Measurements from ENCODE around the gene SH3RF2.

SH3RF2 gene

GRCh38 chr5:146088098-146088497 is 151.7 kb downstream of the SH3RF2 start:
- Histone ChIP-seq H3K9me2 (replicated peaks; ENCODE audit: insufficient read depth, low read length) (no peaks in the 10 kb centered on the region), H3K79me2 (ENCODE audit: low read length) (no peaks in the 10 kb centered on the region), H3K36me3 (replicated peaks; ENCODE audit: insufficient read depth, low read length) (no peaks in the 10 kb centered on the region), H3K4me3 (ENCODE audit: low read length) (no peak overlapping the region), H3K27me3 (replicated peaks; ENCODE audit: insufficient read depth, low read length) (no peaks in the 10 kb centered on the region), H3K27ac (ENCODE audit: low read length) (no peak overlapping the region), H3K4me1 (ENCODE audit: low read length) (peaks cover 6% of the 10 kb centered on the region), H3K4me2 (ENCODE audit: low read depth, low read length) (no peak overlapping the region), H4K20me1 (ENCODE audit: insufficient read depth, low read length) (no peaks in the 10 kb centered on the region), H3K9ac (ENCODE audit: low read length) (no peak overlapping the region), H3F3A (ENCODE audit: insufficient read depth, low read length) (no peaks in the 10 kb centered on the region), H2AFZ (ENCODE audit: low read length) (no peak overlapping the region), H3K9me3 (replicated peaks; ENCODE audit: insufficient read depth, low read length) (no peaks in the 10 kb centered on the region)
- TF ChIP-seq EZH2 (optimal IDR thresholded peaks at IDR 0.05; ENCODE audit: low read depth, low read length) (no peak), EZH2phosphoT487 (IDR thresholded peaks at IDR 0.05; ENCODE audit: low read length) (no peak), CTCF (IDR thresholded peaks at IDR 0.05; ENCODE audit: low read length) (no peak)
- DNase-seq: no peak

- no peaks in the 10 kb centered on the region for H3F3A ChIP-seq (ENCODE audit: insufficient read depth, low read length)
- H4K20me1 ChIP-seq (ENCODE audit: insufficient read depth, low read length): no peaks in the 10 kb centered on the region
- no peaks in the 10 kb centered on the region for H3K9me2 ChIP-seq (replicated peaks; ENCODE audit: insufficient read depth, low read length)
- no peak overlapping the region for H3K4me3 ChIP-seq (ENCODE audit: low read length)
- no peaks in the 10 kb centered on the region for H3K36me3 ChIP-seq (replicated peaks; ENCODE audit: insufficient read depth, low read length)
- H3K9ac ChIP-seq (ENCODE audit: low read length): no peak overlapping the region
- TF ChIP-seq EZH2phosphoT487 (IDR thresholded peaks at IDR 0.05; ENCODE audit: low read length): no peak
- H3K4me1 ChIP-seq (ENCODE audit: low read length): no peaks in the 10 kb centered on the region
- no peak for DNase-seq
- no peak overlapping the region for H3K4me2 ChIP-seq (ENCODE audit: low read depth, low read length)
- no peaks in the 10 kb centered on the region for H3K79me2 ChIP-seq (ENCODE audit: low read length)
- H3K9me3 ChIP-seq (replicated peaks; ENCODE audit: insufficient read depth, low read length): no peaks in the 10 kb centered on the region
- H3K27ac ChIP-seq (ENCODE audit: low read length): no peak overlapping the region
- no peaks in the 10 kb centered on the region for H3K27me3 ChIP-seq (replicated peaks; ENCODE audit: insufficient read depth, low read length)
- no peak overlapping the region for H2AFZ ChIP-seq (ENCODE audit: low read length)
These were observed 152.9 kb downstream of the SH3RF2 start for GRCh38 chr5:146089287-146089686.

- H3K4me1 ChIP-seq (ENCODE audit: low read length): no peaks in the 10 kb centered on the region
- no peak overlapping the region for H3K27ac ChIP-seq (ENCODE audit: low read length)
- no peaks in the 10 kb centered on the region for H3K9me2 ChIP-seq (replicated peaks; ENCODE audit: insufficient read depth, low read length)
- H2AFZ ChIP-seq (ENCODE audit: low read length): no peak overlapping the region
- H3K4me2 ChIP-seq (ENCODE audit: low read depth, low read length): no peak overlapping the region
- no peaks in the 10 kb centered on the region for H3K9me3 ChIP-seq (replicated peaks; ENCODE audit: insufficient read depth, low read length)
- H3K4me3 ChIP-seq (ENCODE audit: low read length): no peak overlapping the region
- DNase-seq: no peak
- H4K20me1 ChIP-seq (ENCODE audit: insufficient read depth, low read length): no peaks in the 10 kb centered on the region
- TF ChIP-seq EZH2 (optimal IDR thresholded peaks at IDR 0.05; ENCODE audit: low read depth, low read length) (no peak), EZH2phosphoT487 (IDR thresholded peaks at IDR 0.05; ENCODE audit: low read length) (no peak), CTCF (IDR thresholded peaks at IDR 0.05; ENCODE audit: low read length) (no peak)
- no peaks in the 10 kb centered on the region for H3K79me2 ChIP-seq (ENCODE audit: low read length)
- H3K36me3 ChIP-seq (replicated peaks; ENCODE audit: insufficient read depth, low read length): no peaks in the 10 kb centered on the region
- H3F3A ChIP-seq (ENCODE audit: insufficient read depth, low read length): no peaks in the 10 kb centered on the region
- H3K9ac ChIP-seq (ENCODE audit: low read length): no peak overlapping the region
- H3K27me3 ChIP-seq (replicated peaks; ENCODE audit: insufficient read depth, low read length): no peaks in the 10 kb centered on the region
These were observed 155.5 kb downstream of the SH3RF2 start for GRCh38 chr5:146091881-146092280.

- H3K4me2 ChIP-seq (ENCODE audit: low read depth, low read length): no peak overlapping the region
- no peaks in the 10 kb centered on the region for H3K4me1 ChIP-seq (ENCODE audit: low read length)
- H3K9ac ChIP-seq (ENCODE audit: low read length): no peak overlapping the region
- H3F3A ChIP-seq (ENCODE audit: insufficient read depth, low read length): no peaks in the 10 kb centered on the region
- H3K4me3 ChIP-seq (ENCODE audit: low read length): no peak overlapping the region
- no peak overlapping the region for H3K27ac ChIP-seq (ENCODE audit: low read length)
- H3K36me3 ChIP-seq (replicated peaks; ENCODE audit: insufficient read depth, low read length): no peaks in the 10 kb centered on the region
- H3K9me2 ChIP-seq (replicated peaks; ENCODE audit: insufficient read depth, low read length): no peaks in the 10 kb centered on the region
- H4K20me1 ChIP-seq (ENCODE audit: insufficient read depth, low read length): no peaks in the 10 kb centered on the region
- no peaks in the 10 kb centered on the region for H3K9me3 ChIP-seq (replicated peaks; ENCODE audit: insufficient read depth, low read length)
- DNase-seq: no peak
- no peaks in the 10 kb centered on the region for H3K27me3 ChIP-seq (replicated peaks; ENCODE audit: insufficient read depth, low read length)
- H2AFZ ChIP-seq (ENCODE audit: low read length): no peak overlapping the region
- no peaks in the 10 kb centered on the region for H3K79me2 ChIP-seq (ENCODE audit: low read length)
- TF ChIP-seq EZH2 (optimal IDR thresholded peaks at IDR 0.05; ENCODE audit: low read depth, low read length) (no peak), CTCF (IDR thresholded peaks at IDR 0.05; ENCODE audit: low read length) (no peak), EZH2phosphoT487 (IDR thresholded peaks at IDR 0.05; ENCODE audit: low read length) (no peak)
These were observed 161.7 kb downstream of the SH3RF2 start for GRCh38 chr5:146098047-146098446.
